Measurements from ENCODE around the gene FAM114A1.

Gene FAM114A1

DNA sequence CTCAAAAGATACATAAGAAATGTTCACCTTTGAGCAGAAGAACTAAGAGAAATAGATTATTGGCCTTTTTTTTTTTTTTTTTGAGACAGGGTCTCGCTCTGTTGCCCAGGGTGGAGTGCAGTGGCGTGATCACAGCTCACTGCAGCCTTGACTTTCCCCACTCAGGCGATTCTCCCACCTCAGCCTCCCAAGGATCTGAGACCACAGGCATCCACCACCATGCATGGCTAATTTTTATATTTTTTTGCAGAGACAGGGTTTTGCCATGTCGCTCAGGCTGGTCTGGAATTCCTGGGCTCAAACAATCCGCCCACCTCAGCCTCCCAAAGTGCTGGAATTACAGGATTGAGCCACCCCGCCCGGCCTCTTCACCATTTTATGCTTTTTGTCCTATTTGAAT, 8.1 kb upstream of the FAM114A1 start:
- DNase-seq = no peak

DNA sequence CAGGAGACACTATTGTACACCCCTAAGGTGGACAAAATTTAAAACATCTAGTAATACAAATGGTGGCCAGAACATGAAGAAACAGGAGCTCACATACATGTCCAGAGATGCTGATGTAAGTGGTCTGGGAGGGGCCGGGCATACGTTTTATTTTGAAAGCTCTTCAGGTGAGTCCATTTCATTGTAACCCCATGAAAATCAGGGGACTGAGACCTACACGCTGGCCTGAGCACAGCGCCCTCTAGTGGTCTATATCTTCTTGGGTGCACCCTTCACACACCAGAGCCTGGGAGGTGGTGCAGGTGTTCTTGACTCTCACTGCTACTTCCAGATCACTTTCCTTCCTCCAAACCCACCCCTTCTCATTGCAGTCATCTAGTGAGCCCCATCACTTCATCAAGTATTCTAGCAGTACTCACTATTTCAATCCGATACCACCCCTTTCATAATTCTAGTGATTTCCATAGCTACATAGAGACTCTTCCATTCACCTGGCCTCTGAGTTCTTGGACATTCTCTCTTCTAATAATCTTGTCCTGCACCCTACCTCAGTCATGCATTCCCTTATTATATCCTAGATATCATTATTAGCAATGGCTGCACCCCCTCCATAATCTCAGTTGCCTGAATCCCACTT, 6.7 kb upstream of the FAM114A1 start:
- DNase-seq = no peak

DNA sequence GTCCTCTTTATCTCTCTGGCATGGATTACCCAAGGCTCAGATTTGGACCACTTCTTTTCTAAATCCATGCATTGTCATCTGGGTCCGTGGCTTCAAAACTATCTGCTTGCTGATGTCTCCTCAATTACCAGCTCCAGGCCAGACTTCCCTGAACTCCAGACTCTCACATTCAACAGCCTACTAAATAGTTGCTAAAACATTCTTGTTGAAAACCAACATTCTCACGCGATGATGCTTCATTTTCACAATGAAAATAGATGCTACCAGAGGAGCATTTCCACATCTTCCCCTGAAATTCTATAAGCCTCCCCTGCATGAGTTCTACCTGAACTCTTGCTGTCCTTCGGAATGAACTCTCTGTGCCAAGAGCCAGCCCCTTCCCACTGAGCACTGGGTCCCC, 5.8 kb upstream of the FAM114A1 start:
- DNase-seq = no peak

DNA sequence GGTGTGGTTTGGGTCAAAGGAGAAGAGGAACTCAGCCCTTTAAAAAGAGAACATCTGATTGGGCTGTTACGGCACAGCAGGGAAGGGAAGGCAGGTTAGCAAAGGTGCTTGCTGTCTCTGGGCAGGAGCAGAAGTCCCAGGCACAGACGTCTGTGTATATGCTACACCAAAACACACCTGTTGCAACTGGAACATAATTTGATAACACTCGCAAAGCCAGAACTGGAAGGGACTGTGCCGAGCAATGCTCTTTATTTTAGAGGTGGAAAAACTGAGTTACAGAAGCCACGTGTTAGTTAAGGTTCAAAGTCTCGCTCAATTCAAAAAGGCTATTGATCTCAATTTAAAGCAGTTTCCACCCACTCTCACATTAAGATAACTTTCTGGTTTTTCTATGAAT, 2.2 kb upstream of the FAM114A1 start:
- DNase-seq = no peak

DNA sequence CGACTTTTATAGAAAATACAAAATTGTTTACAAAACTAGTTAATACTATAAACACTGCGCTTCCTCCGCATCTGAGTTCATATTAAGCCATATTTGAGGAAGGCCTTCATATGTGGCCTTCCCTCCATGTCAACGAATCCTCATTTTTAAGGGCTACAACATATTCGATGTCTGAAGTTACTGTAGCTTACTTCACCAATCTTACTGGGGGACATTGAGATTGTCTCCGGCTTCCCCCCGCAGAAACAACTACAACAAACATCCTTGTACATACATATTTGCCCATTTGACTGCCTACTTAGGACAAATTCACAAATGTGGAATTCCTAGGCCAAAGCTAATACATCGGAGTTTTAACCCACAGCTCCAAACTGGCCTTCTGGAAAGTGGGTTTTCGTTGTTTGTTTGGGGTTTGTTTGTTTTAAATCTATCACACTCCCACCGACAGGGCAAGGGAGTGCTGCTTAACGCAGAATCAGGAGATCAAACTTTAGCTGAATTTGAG, 581 bp upstream of the FAM114A1 start:
- no peak for DNase-seq

DNA sequence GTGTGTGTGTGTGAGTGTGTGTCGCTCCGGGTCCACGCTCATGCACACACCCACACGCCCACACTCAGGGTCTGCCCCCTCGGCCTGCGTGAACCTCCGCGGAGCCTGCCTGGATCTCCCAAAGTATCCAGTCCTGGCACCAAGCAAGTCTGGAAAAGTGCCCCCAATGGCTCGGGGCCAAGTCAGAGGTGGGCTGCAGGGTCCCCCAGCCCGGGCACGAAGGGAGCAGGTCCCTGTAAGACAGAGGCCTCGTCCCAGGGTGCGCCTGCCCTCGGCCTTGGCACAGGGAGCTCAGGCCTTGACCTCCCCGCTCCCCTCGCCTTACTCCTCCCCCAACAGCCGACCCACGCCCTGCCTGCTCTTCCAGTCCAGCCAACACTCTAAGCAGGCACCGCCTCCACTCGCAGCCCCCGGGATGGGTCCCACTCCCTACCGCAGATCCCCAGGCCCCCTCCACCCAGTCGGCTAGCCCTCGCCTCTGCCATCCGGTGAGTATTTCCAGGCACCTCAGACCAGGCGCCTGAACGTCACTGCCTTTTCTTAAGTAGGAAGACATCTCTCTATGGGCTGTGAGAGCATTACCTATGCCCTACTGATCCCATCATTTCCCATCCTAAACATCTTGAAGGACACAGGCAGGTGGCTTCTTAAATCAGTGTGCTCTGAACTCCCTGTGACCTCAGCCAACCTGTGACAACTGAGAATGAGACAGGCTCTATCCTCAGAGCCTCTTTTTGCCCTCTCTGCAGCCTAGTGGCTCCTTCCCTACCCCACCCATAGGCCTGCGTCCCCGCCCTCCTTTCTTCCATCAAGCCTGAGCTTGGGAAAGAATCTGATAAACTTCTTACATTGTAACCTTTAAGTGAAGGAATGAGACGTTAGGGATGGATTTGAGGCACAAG, 704 bp downstream of the FAM114A1 start:
- no peak for DNase-seq

DNA sequence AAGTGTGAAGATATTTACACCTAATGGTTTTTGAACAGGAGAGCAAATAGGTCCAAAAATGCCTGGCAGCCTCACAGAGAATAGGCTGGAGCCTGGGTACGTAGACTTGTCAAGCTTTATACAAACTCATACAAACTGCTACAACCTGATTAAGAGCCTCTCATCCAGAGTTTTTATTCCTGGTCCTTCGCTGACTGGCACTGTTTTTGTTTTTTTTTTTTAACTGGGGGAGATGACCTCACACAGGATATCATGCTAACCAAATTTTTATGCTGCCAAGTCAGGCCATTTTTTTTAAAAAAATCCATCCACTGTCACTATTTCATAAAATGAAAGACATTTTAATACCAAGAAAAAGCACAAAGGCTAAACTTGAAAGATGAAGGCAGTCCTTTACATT, 1.9 kb downstream of the FAM114A1 start:
- DNase-seq = no peak

DNA sequence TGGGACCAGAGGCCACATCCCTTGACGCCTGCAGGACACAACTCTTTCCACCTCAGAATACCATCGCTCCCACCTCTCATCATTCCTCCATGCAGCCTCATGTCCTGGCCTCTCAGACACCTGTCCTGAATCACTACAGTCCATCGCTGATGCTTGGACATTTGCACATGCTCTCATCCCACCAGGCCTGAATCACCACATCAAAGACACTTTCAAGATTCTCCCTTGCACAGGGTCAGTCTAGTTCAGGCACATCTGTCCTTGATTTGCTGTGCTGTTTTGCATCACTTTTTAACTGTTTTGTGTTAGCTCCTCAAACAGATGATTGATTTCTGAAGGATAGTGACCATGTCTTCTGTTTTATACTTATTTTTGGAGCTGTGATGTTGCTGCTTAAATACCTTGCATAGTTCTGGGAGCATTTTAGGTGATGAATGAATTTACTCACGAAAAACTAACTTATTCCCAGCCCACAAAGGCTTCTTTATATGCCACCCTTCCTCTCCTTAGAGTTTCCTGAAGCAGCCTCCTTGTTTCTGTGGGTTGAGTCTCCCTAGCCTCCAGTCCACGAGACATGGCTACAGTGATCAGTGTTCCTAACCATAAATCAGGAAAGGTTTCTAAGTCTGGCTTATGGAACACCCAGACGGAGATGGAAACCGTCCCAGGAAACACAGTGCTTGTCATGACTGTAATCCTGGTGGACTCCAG, 2.6 kb downstream of the FAM114A1 start:
- no peak for DNase-seq

DNA sequence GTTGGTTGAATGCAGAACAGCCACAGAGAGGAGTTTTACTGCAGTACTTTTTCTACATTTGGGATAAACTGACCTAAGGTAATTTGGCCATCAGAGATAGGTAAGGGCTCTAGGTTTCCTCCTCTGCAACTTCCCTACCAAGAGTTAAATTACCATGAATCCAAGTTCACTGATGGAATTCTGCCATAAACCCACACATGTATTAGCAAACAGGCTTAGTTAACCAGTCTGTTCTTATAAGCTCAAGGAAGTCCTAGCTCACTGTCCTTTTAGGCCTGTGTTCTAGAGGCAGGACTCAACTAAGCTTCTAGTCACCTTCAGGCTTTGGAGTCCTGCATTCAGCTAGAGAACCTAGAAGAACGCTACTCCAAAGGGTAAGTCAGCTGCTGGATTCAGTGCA, 4.0 kb downstream of the FAM114A1 start:
- DNase-seq = no peak

DNA sequence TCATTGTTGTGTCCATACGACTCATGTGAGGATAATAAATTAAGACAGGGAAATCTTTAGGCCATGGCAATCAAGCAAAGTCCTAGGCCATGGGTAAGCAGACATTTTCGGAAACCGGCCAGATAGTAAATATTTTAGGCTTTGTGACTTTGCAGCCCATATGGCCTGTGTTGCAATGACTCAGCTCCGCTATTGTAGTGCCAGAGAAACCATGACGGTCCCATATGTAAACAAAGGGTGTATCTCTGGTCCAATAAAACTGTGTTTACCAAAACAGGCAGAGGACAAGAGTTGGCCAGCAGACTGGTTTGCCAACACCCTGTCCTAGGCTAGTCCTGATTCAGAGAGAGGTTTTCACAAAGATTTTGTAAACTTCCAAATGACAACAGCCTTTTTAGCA, 5.0 kb downstream of the FAM114A1 start:
- DNase-seq = no peak

DNA sequence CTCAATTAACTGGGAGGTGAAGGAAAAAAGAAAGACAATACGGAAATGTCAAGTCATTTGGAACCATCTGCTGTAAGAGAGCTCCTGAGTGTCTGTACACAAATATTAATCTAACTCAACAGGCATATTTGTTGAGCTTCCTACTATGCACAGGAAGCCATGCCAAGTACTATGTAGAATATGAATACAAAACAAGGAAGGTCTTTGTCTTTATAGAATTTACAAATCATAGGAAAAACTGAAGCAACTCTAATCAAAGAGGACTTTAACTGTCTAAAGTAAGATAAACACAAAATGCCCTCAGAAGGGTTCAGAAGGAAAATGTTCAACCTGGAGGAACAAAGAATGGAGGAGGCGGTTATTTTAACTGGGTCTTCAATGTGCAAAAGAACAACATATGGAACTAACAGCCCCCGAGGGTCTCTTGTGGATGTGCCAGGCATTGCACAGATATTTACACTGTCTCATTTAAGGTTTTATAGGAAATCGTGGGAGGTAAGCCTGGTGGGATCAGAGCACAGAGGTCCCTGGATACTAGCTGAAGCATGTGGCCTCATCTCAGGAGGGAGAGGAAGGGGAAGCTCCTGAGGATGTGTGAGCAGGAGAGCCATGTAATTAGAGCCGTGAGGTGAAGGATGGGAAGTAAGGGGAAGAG, 5.8 kb downstream of the FAM114A1 start:
- no peak for DNase-seq

DNA sequence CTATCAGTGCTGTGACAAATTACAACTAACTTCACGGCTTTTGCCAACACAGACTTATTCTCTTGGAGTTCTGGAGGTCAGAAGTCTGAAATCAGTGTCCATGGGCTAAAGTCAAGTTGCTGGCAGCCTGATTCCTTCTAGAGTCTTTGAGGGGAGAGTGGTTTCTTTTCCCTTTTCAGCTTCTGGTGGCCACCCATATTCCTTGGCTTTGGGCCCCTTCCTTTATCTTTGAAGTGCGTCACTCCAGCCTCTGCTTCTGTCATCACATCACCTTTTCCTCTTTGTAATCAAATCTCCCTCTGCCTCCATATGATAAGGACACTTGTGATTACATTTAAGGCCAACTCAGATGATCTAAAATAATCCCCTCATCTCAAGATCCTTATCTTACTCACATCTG, 9.0 kb downstream of the FAM114A1 start:
- DNase-seq = no peak

DNA sequence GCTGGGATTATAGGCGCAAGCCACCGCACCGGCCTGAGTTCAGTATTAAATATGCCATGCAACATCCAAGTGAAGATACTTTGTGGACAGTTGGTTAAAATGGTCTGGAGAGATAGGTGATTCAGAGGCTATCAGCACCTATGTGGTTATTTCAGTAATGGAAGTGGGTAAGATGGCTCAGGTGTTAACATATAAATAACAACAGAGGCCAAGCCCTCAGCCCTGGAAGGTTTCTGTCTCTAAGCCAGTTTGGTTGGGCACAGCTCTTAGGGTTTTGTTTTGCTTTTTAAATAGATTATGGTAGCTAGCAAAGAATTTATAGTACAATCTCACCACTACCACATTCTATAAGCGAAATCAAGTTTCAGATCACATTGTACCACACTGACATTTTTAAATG, 16.6 kb downstream of the FAM114A1 start:
- DNase-seq = no peak

DNA sequence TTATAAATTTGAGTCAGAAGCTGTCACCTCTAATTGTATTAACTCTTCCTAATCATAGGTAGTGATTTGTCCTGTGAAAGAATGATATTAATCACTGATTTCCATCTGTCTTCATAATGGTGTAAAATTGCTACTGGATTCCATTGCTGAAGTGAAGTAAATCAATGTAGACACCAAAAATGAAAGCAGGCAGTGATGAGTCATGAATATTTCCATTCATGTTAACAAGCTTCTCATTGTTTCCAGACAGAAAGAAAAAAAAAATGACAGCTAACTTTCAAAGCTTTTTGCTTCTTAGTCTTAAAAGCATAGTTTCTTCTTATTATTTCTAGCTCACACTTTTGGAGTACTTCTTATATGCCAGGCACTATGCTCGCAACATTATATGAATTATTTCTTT, 21.5 kb downstream of the FAM114A1 start:
- no peak for DNase-seq

DNA sequence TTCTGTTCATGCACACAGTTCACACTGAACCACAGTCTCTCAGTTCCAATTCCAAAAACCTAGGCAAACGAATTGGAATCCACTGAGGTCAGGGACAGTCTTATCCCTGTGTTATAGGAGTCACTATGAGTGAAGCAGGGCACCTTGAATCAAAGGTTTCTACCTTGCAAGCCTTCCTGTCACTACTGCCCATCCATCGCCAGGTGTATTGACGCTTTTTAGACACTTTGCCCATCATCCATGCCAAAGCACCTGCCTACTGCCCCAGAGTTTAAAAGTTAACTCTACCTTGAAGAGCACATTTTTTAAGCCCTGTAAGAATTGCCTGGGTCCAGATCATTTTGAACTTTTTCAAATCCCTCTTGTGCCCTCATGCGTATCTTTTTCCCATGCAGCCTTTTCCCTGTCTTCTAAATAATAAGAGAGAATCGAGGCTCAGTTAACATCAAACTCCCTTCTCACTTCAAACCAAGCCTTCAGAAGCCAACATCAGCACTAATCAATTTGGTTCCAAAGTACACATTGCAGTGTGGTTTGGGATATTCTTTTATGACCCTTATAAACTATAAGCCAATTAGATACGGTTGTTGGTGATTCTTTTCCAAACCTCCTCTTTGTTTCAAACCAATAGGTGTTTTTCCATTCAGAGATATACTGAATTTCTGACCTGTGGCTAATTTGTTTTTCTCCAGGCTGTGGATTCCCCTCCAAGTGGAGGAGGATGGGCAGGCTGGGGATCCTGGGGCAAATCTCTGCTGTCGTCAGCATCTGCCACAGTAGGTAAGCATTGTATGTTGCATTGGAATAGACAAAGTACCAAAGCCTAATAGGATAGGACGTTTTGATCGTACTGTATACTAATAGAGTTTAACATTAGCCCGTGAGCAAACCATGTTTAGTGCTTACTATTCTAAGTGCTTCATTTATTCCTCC, 23.7 kb downstream of the FAM114A1 start:
- no peak for DNase-seq

DNA sequence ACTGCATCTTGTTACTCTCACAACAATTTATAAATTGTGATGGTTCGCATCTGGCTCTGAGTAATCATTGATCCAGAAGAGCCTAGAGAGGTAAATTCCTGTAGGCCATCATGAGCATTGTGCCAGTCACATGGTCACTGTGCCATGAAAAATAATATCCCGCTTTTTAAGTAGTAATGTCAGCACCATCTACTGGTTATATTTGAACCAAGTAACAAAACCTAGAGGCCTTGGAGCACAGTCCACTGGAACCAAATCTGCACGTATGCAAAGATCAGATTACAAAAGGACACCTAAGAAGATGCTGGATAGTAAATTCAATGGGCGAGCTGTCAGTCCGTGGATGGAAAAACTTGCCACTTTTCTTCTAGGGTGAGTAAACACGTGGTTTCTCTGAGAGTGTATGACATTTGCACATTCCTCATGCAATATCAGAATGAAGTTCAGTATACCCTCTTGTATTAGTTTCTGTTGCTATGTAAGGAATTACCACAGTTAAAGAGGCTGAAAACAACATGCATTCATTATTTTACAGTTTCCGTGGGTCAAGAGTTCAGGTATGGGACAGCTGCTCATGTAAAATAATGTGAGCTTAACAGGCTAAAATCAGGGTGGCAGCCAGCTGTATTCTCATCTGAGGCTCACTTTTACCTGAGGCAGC, 26.8 kb downstream of the FAM114A1 start:
- DNase-seq = no peak

DNA sequence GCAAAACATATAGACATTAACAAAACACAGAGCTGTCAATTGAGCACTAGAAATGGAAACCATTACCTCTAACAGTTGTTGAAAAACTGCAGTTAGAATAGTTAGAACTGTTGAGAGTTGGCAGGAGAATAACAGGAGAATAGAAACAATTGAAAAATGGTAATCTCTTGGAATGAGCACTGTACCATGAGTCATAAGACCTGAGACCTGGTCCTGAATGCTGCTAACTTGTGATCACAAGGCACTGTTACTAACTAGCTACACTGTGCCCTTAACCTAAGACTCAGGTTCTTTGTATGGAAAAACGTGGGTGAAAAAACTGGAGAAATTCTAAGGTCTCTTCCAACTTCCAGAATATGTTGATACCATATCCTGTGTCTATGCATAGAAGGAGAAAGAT, 29.3 kb downstream of the FAM114A1 start:
- DNase-seq = no peak

DNA sequence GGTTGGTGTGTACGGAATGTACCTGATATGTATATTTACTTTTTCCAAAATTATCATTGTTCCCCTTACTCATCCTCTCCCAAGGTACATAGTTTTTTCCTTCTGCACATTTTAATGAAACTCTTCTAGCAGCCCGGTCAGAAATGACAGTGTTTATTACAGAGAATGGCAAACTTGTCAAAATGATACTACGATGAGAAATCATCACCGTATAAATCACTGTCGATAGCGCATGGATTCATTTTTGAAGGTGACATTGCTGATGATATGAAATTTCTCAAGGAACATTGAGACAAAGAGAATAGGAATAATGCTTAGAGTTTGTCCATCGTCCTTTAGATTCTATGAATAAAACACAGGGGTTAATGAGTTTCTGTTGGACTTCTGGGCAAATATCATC, 30.6 kb downstream of the FAM114A1 start:
- DNase-seq = no peak

DNA sequence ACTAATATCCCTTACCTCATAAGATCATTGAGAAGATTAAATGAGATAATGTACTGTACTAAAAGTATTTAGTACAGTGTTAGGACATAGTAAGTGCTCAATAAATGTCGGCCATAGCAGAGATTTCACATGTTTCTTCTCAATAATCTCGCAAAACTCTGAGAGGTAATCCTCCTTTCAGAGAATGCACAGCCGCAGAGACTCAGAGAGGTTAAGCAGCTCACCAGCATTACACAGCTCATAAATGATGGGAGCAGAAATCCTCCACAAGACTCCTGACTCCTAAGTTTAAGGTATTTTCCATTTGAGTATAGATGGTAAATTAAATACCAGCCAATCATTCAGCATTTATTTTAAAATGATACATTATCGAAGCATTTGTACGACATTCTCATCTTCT, 34.6 kb downstream of the FAM114A1 start:
- no peak for DNase-seq

DNA sequence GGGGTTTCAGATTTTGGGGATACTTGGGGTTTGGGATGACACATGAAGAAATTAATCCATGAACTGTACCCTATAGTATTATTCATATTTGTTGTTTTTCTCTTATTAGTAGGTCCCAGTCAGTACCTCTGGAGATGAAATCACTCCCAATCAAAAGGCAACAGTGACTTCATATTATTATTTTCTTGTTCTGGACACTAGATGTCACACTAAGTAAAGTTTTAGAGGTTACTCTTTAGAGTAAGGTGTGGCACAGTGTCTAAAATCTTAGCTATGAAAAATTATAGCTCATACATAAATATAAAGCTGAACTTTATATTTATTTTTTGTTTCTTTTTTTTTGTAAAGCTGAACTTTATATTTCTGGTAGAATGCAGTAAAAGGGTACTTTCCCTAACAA, 35.1 kb downstream of the FAM114A1 start:
- peak; percentile 37 for DNase-seq

DNA sequence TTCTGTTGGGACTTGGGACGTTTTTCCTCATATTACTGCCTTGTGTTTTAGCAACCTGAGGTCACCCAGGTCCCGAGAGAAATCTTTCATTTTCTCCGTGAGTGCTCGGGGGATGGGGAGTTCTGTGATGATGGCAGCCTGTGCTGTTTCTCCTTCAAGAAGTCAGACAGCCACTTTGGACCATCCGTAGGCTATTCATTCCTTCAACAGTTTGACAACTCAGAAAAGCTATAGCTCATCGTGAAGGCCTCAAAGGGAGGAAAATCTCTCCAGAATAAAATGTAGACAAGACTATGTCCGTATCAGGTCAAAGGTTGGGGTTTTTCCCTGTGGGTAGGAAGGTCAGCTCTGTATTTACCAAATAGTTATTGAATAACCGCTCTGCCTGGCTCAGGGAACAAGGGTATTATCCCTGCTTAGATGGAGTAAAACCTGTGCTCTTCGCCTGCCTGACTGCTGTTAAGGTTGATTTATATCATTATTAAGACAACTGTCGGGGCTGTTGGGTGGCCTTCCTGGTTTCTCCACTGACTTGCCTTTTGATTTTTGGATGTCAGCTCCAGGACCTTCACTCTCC, 36.6 kb downstream of the FAM114A1 start:
- DNase-seq = no peak
